GM12878 (cell line): ENCODE results near the gene ELP6. TPM values are rescaled to one million over a fixed set of nuclear protein-coding genes. Genes with fewer than 3 reads are reported as not detected.
"Not testable (repeated sequence)": the region's sequence is repeated elsewhere in the genome, so short reads cannot be mapped to it uniquely, and the experiment has no call there.

Experiments used
- ATAC-seq: fragments of 200-7000 bp; cut with Tn5 transposase; 3 replicates; pipeline ENCODE4 v1.9.1; 2020; ENCODE audit warnings: mild to moderate bottlenecking, moderate library complexity
- BruUV-seq: library from RNA; stranded (reverse); fragments of 400-500 nt; replicated peaks from 2 replicates; lab custom pipeline; 2021; lab: Mats Ljungman, UMichigan
- CTCF ChIA-PET: fragments of 300-600 bp; sonication (Branson Sonifier 250); formaldehyde crosslinking; extraction: SDS; loops from one replicate; lab custom pipeline; 2021; ENCODE audit warnings: inconsistent platforms; lab: Yijun Ruan, JAX
- POLR2A ChIA-PET: fragments of 350-600 bp; formaldehyde crosslinking; extraction: SDS; loops from one replicate; lab custom pipeline; 2021; ENCODE audit warnings: inconsistent platforms; lab: Charles Lee
- RAD21 ChIA-PET: fragments of 300-600 bp; sonication (Branson Sonifier 250); formaldehyde crosslinking; loops from one replicate; lab custom pipeline; 2023; ENCODE audit warnings: antibody characterized with exemption; ENCODE audit not compliant: unreplicated experiment; lab: Charles Lee
- SMC1A ChIA-PET: fragments of 300-600 bp; sonication (Branson Sonifier 250); formaldehyde crosslinking; loops from one replicate; lab custom pipeline; 2023; ENCODE audit not compliant: unreplicated experiment, uncharacterized antibody; lab: Charles Lee
- DNase-seq: peaks from one replicate; pipeline ENCODE4 v3.0.0-alpha.2; 2011; ENCODE audit warnings: low read depth, low spot score
- FAIRE-seq: peaks from 3 replicates; lab custom pipeline; 2011; peaks lifted over from hg19 to GRCh38; lab: Jason Lieb, UNC
- H2AFZ ChIP-seq: 2 replicates; pipeline ENCODE4 v1.6.0; 2011; ENCODE audit warnings: low read depth, low read length, control low read depth; ENCODE audit not compliant: control insufficient read depth
- H3K27ac ChIP-seq: 2 replicates; pipeline ENCODE4 v1.5.1; 2011; ENCODE audit warnings: control low read depth; ENCODE audit not compliant: control insufficient read depth, insufficient read depth
- H3K27me3 ChIP-seq, 2 experiments: replicated peaks in 1 of 2; 2 replicates each; pipeline versions ENCODE4 v1.6.0 to v1.6.1; 2011; ENCODE audit warnings: low read length in 1 of 2; ENCODE audit not compliant: control insufficient read depth in 2 of 2, insufficient read depth in 2 of 2
- H3K36me3 ChIP-seq, 2 experiments: 2 replicates each; pipeline ENCODE4 v1.5.1; 2011; ENCODE audit warnings: low read length in 1 of 2; ENCODE audit not compliant: control insufficient read depth in 2 of 2, insufficient read depth in 2 of 2
- H3K4me1 ChIP-seq: 2 replicates; pipeline ENCODE4 v1.6.1; 2011; ENCODE audit warnings: mild to moderate bottlenecking, low read length, moderate library complexity, mixed read lengths; ENCODE audit not compliant: control insufficient read depth, insufficient read depth
- H3K4me2 ChIP-seq: 2 replicates; pipeline ENCODE4 v1.6.0; 2011; ENCODE audit warnings: control low read depth; ENCODE audit not compliant: control insufficient read depth, insufficient read depth
- H3K4me3 ChIP-seq: fragments of 200-600 bp; sonication (generic); 2 replicates; pipeline ENCODE4 v1.5.1; 2016
- H3K79me2 ChIP-seq: 2 replicates; pipeline ENCODE4 v1.6.0; 2011; ENCODE audit warnings: low read length; ENCODE audit not compliant: control insufficient read depth, insufficient read depth
- H3K9ac ChIP-seq: 2 replicates; pipeline ENCODE4 v1.8.0; 2011; ENCODE audit warnings: low read length, control low read depth, mixed read lengths; ENCODE audit not compliant: control insufficient read depth, insufficient read depth
- H3K9me3 ChIP-seq: replicated peaks from 3 replicates; pipeline ENCODE4 v1.5.1; 2011; ENCODE audit warnings: mild to moderate bottlenecking, low read length; ENCODE audit not compliant: control insufficient read depth, insufficient read depth
- H4K20me1 ChIP-seq: 2 replicates; pipeline ENCODE4 v1.6.0; 2011; ENCODE audit not compliant: control insufficient read depth, insufficient read depth
- KAT2A ChIP-seq: conservative IDR thresholded peaks from 2 replicates; pipeline ENCODE4 v1.6.1; 2011; ENCODE audit warnings: low read depth, low read length; ENCODE audit not compliant: control insufficient read depth
- POLR2AphosphoS2 ChIP-seq: IDR thresholded peaks from 2 replicates; pipeline ENCODE4 v1.6.1; 2011; ENCODE audit warnings: low read depth, mild to moderate bottlenecking, low read length, improper control_type of control experiment, moderate library complexity
- RELB ChIP-seq: fragments of 450-650 bp; IDR thresholded peaks from 2 replicates; pipeline ENCODE4 v1.6.1; 2017; ENCODE audit warnings: low read depth, mild to moderate bottlenecking, moderate library complexity
- TBL1XR1 ChIP-seq: IDR thresholded peaks from 2 replicates; pipeline ENCODE4 v1.6.1; 2012; ENCODE audit warnings: low read depth, low read length, improper control_type of control experiment
- YY1 ChIP-seq: IDR thresholded peaks from 2 replicates; pipeline ENCODE4 v1.6.1; 2011; ENCODE audit warnings: low read depth, mild to moderate bottlenecking, low read length
- WGBS: methylation state at CpG from one replicate; pipeline ENCODE4 v1.1.6; 2016; ENCODE audit warnings: low lambda C conversion rate; ENCODE audit not compliant: insufficient replicate concordance, insufficient coverage; ENCODE audit errors: missing lambda C conversion rate; 5-methylcytosine and 5-hydroxymethylcytosine counted together
- in situ Hi-C: fragments of 300-500 bp; cut with MboI; formaldehyde crosslinking; loops from 9 replicates; pipeline ENCODE4 v1.14.3; 2018; ENCODE audit warnings: mixed read lengths
- intact Hi-C: fragments of 100-400 bp; cut with micrococcal nuclease; formaldehyde crosslinking; loops from one replicate; pipeline ENCODE4 v1.14.2; 2022; ENCODE audit not compliant: unreplicated experiment
- polyA plus RNA-seq, 11 experiments: library from polyadenylated mRNA; depleted of rRNA in 4 of 11; unstranded in 6 of 11; stranded (reverse) in 5 of 11; fragments of >200 nt; fragmentation: Nextera tagmentation in 4 of 11; fragmentation: Illumina TruSeq in 1 of 11; extraction: Ambion mirVana in 4 of 11; extraction: Trizol in 1 of 11; gene quantifications; 1 replicate in 1 of 11; 2 replicates in 10 of 11; pipeline versions ENCODE4 v1.2.1 to v1.2.3, GENCODE V29; 2011 to 2016; ENCODE audit warnings: inconsistent platforms in 2 of 11, missing spikeins in 2 of 11, low read depth in 1 of 11
- total RNA-seq, 4 experiments: library from RNA; depleted of rRNA in 3 of 4; stranded (reverse); fragments of >200 nt in 3 of 4; fragmentation: Illumina TruSeq in 1 of 4; extraction: Trizol in 1 of 4; gene quantifications; 2 replicates each; pipeline versions ENCODE4 v1.2.1 to v1.2.3, GENCODE V29; 2013 to 2021

Gene ELP6
- total and polyA plus RNA-seq, 10 of the 15 experiments (the other 5 are each of a cell fraction or from before 2014, with no cell fraction given): 39.5 to 83.3 (median 50.2) TPM

DNA sequence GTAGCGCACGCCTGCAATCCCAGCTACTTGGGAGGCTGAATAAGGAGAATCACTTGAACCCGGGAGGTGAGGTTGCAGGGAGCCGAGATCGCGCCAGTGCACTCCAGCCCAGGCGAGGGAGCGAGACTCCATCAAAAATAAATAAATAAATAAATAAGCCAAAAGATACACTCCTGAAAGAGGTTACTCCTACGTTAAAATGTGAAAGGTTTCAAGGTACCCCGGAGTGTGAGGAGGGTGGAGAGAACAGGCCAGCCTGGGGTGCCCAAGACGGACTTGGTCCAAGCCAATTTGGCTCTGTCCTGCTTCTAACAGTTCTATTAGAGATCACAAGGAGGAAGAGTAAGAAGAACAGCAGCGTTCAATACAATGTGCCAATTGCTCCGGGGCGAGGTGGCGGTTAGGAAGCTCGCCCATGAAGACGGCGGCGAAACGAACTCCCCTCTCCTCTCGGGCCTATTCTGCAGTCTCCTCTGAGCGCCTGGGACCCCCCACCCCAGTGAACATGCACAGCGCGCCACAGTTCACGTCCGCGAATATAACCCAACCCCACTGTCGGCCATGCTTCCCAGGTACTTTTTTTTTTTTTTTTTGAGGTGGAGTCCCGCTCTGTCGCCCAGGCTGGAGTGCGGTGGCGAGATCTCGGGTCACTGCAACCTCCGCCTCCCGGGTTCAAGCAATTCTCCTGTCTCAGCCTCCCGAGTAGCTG, 942 bp downstream of the ELP6 start (continued):
- TF ChIP-seq POLR2AphosphoS2 (no peak), RELB (no peak), KAT2A (no peak), TBL1XR1 (no peak), YY1 (peak; percentile 85)

- intact Hi-C loops, H3K4me2 ChIP-seq, FAIRE-seq, H3K9me3 ChIP-seq, H3K79me2 ChIP-seq, H3K27ac ChIP-seq, BruUV-seq, CTCF ChIA-PET, H4K20me1 ChIP-seq, H3K27me3 ChIP-seq, H2AFZ ChIP-seq, ATAC-seq, POLR2A ChIA-PET, DNase-seq, SMC1A ChIA-PET, H3K4me1 ChIP-seq, H3K9ac ChIP-seq, in situ Hi-C loops, RAD21 ChIA-PET, H3K4me3 ChIP-seq: not testable (repeated sequence)
- WGBS: over 99% methylated on average over 6 of the region's 6 CpGs
- peaks cover 8 to 36% of the 10 kb centered on the region in 2 experiments for H3K36me3 ChIP-seq
Observed at GRCh38 chr3:47505267-47505666, 8.2 kb downstream of the ELP6 start.
